GM23338 (cell line): ENCODE measurements around the gene GDF10.

ENCODE experiments used
- CREB1 ChIP-seq: fragments of 250-450 bp; sonication (Bioruptor Pico); IDR thresholded peaks from 2 replicates; pipeline ENCODE4 v1.5.0; 2020; ENCODE audit warnings: low read depth, mild to moderate bottlenecking, moderate library complexity
- EZH2 ChIP-seq: fragments of 200-600 bp; sonication (generic); IDR thresholded peaks from one replicate; pipeline ENCODE4 v1.8.0; 2017; ENCODE audit warnings: antibody characterized with exemption, mild to moderate bottlenecking, low read depth; ENCODE audit not compliant: unreplicated experiment
- EZH2phosphoT487 ChIP-seq: fragments of 200-600 bp; sonication (generic); IDR thresholded peaks from one replicate; pipeline ENCODE4 v1.8.1; 2018; ENCODE audit warnings: antibody characterized with exemption; ENCODE audit not compliant: unreplicated experiment
- POLR2AphosphoS5 ChIP-seq: IDR thresholded peaks from 2 replicates; pipeline ENCODE4 v1.6.1; 2016; ENCODE audit warnings: antibody characterized with exemption, low read depth
- REST ChIP-seq: IDR thresholded peaks from one replicate; pipeline ENCODE4 v1.6.1; 2018; ENCODE audit warnings: antibody characterized with exemption; ENCODE audit not compliant: unreplicated experiment
- STAT1 ChIP-seq: IDR thresholded peaks from one replicate; pipeline ENCODE4 v1.6.1; 2016; ENCODE audit warnings: antibody characterized with exemption; ENCODE audit not compliant: unreplicated experiment
- ZNF331 ChIP-seq: fragments of 250-450 bp; sonication (Bioruptor Pico); IDR thresholded peaks from 2 replicates; pipeline ENCODE4 v1.5.0; 2020; ENCODE audit warnings: low read depth, mild to moderate bottlenecking, moderate library complexity
- TF ChIP-seq, protein P1 (sequence below), 2 experiments: fragments of 200-600 bp in 1 of 2; sonication (generic) in 1 of 2; conservative IDR thresholded peaks; 2 replicates each; pipeline versions ENCODE4 v1.5.1 to v1.6.1; 2016 to 2017; ENCODE audit warnings: antibody characterized with exemption in 2 of 2, low read depth in 2 of 2, mild to moderate bottlenecking in 2 of 2, moderate library complexity in 1 of 2

- TF ChIP-seq, protein P1, sequence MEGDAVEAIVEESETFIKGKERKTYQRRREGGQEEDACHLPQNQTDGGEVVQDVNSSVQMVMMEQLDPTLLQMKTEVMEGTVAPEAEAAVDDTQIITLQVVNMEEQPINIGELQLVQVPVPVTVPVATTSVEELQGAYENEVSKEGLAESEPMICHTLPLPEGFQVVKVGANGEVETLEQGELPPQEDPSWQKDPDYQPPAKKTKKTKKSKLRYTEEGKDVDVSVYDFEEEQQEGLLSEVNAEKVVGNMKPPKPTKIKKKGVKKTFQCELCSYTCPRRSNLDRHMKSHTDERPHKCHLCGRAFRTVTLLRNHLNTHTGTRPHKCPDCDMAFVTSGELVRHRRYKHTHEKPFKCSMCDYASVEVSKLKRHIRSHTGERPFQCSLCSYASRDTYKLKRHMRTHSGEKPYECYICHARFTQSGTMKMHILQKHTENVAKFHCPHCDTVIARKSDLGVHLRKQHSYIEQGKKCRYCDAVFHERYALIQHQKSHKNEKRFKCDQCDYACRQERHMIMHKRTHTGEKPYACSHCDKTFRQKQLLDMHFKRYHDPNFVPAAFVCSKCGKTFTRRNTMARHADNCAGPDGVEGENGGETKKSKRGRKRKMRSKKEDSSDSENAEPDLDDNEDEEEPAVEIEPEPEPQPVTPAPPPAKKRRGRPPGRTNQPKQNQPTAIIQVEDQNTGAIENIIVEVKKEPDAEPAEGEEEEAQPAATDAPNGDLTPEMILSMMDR (conservative IDR thresholded peaks at IDR 0.05; ENCODE audit: low read depth in 2 of 2): no peak
- TF ChIP-seq EZH2phosphoT487 (no peak), ZNF331 (CRISPR knock-in tag) (no peak), EZH2 (no peak), REST (no peak), STAT1 (no peak), POLR2AphosphoS5 (no peak), CREB1 (CRISPR knock-in tag) (no peak)
Observed at GRCh38 chr10:47330804-47331203, 30.8 kb downstream of the GDF10 start.
